NCI-H2227 (cell line): ENCODE data around the gene KLHL40.

Experiments used
- DNase-seq: peaks from one replicate; lab custom pipeline; 2025; ENCODE audit not compliant: unreplicated experiment; lab: John Stamatoyannopoulos, UW

The KLHL40 gene

GRCh38 chr3:42702066-42702951, 17.0 kb downstream of the KLHL40 start, which contains the start of gene HHATL:
Gene HHATL, minus strand, starts transcription at chr3:42702798. Its CDS starts 1,972 bp downstream, at chr3:42700826.
- DNase-seq = peak; percentile 27

- DNase-seq = no peak
These were observed 17.8 kb downstream of the KLHL40 start for GRCh38 chr3:42702982-42703694.

GRCh38 chr3:42703695-42704025, 18.3 kb downstream of the KLHL40 start:
- no peak for DNase-seq

GRCh38 chr3:42704136-42704841, 19.0 kb downstream of the KLHL40 start:
- no peak for DNase-seq

- no peak for DNase-seq
These were observed 19.9 kb downstream of the KLHL40 start for GRCh38 chr3:42705058-42705767.

- DNase-seq = no peak
These were observed 20.7 kb downstream of the KLHL40 start for GRCh38 chr3:42705962-42706585.

- DNase-seq = no peak
These were observed 21.6 kb downstream of the KLHL40 start for GRCh38 chr3:42706721-42707619.

- no peak for DNase-seq
These were observed 22.5 kb downstream of the KLHL40 start for GRCh38 chr3:42707620-42708355.

- DNase-seq = no peak
These were observed 23.3 kb downstream of the KLHL40 start for GRCh38 chr3:42708611-42709151.

- DNase-seq = no peak
These were observed 24.3 kb downstream of the KLHL40 start for GRCh38 chr3:42709621-42710020.

GRCh38 chr3:42710323-42711021, 25.1 kb downstream of the KLHL40 start:
- DNase-seq = no peak

GRCh38 chr3:42711491-42712343, 26.4 kb downstream of the KLHL40 start:
- DNase-seq = no peak

GRCh38 chr3:42712344-42712648, 27.0 kb downstream of the KLHL40 start:
- DNase-seq = no peak

- DNase-seq = no peak
These were observed 27.5 kb downstream of the KLHL40 start for GRCh38 chr3:42712688-42713372.

- no peak for DNase-seq
These were observed 28.4 kb downstream of the KLHL40 start for GRCh38 chr3:42713747-42714146.

GRCh38 chr3:42714171-42714852, 29.0 kb downstream of the KLHL40 start:
- DNase-seq = no peak
